HL-60 (cell line): ENCODE data around the gene CHPF2.

ENCODE experiments used
- POLR2AphosphoS5 ChIP-seq: IDR thresholded peaks from 2 replicates; pipeline ENCODE4 v1.6.1; 2012; ENCODE audit warnings: low read depth
- TF ChIP-seq, protein P1 (sequence below): IDR thresholded peaks from one replicate; pipeline ENCODE4 v1.5.1; 2011; ENCODE audit warnings: low read length, control low read depth, inconsistent platforms; ENCODE audit not compliant: insufficient read depth

DNA sequence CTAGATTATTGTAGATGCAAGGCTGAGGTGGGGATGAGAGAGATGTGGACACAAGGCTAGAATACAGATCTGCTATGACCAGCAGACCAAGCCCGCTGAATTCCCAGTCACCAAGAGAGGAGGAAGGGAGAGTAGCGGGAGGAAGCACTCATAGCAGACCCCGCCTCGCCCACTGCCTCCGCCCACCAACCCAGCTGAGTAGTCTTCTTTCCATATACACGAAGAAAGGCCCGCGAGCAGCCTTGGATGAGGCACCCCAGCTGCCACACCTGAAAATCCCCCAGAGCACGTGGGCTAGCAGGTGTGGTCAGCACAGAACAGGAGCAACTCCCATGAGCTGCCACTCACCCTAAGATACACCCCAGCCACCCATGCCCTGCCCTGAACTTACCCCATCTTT, 14.1 kb upstream of the CHPF2 start:
- TF ChIP-seq, protein P1, sequence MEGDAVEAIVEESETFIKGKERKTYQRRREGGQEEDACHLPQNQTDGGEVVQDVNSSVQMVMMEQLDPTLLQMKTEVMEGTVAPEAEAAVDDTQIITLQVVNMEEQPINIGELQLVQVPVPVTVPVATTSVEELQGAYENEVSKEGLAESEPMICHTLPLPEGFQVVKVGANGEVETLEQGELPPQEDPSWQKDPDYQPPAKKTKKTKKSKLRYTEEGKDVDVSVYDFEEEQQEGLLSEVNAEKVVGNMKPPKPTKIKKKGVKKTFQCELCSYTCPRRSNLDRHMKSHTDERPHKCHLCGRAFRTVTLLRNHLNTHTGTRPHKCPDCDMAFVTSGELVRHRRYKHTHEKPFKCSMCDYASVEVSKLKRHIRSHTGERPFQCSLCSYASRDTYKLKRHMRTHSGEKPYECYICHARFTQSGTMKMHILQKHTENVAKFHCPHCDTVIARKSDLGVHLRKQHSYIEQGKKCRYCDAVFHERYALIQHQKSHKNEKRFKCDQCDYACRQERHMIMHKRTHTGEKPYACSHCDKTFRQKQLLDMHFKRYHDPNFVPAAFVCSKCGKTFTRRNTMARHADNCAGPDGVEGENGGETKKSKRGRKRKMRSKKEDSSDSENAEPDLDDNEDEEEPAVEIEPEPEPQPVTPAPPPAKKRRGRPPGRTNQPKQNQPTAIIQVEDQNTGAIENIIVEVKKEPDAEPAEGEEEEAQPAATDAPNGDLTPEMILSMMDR, result no peak
- TF ChIP-seq POLR2AphosphoS5, result no peak
